Measurements from ENCODE around the gene ZNF860.

Gene ZNF860

DNA sequence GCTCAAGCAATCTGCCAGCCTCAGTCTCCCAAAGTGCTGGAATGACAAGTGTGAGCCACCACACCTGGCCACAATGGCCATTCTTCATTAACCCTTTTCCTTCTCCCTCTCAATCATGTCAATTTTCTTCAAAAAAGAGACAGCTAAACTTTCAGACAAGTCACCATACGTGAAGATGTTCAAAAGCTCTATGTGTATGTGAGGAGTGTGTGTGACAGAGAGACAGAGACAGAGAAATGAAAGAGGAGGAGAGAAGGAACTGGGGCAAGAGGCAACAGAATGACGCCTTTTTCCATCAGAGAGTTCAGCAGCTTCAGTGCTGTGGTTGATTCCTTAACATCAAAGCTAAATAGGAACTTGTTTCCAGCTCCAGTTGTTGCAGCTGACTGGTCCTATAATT, 27.9 kb upstream of the ZNF860 start:
- peaks cover 18% of the 10 kb centered on the region for H3K9me3 ChIP-seq (ENCODE audit: low read length)
- H3K79me2 ChIP-seq (ENCODE audit: insufficient read depth, low read length), result peaks cover 49% of the 10 kb centered on the region
- H3K9ac ChIP-seq (ENCODE audit: low read length), result peak overlapping the region; percentile 48; the same call in 1 of the 2 replicates
- no peak overlapping the region for H2AFZ ChIP-seq (ENCODE audit: low read length)
- peaks cover 27% of the 10 kb centered on the region for H3F3A ChIP-seq (ENCODE audit: insufficient read depth, low read length)
- no peaks in the 10 kb centered on the region for H4K20me1 ChIP-seq (ENCODE audit: insufficient read depth, low read length)
- peaks cover 36% of the 10 kb centered on the region for H3K36me3 ChIP-seq (ENCODE audit: insufficient read depth, low read length)
- H3K27ac ChIP-seq (ENCODE audit: low read depth, low read length, poor library complexity, severe bottlenecking), result peak overlapping the region; percentile 98
- peak overlapping the region; percentile 53; the same call in 1 of the 2 replicates for H3K4me2 ChIP-seq (ENCODE audit: low read length)
- no peaks in the 10 kb centered on the region for H3K9me2 ChIP-seq (ENCODE audit: low read depth, low read length)
- no peaks in the 10 kb centered on the region for H3K27me3 ChIP-seq (ENCODE audit: insufficient read depth, low read length)
- no peak for TF ChIP-seq EZH2 (IDR thresholded peaks at IDR 0.05; ENCODE audit: borderline replicate concordance, low read length)
- TF ChIP-seq, protein P1, sequence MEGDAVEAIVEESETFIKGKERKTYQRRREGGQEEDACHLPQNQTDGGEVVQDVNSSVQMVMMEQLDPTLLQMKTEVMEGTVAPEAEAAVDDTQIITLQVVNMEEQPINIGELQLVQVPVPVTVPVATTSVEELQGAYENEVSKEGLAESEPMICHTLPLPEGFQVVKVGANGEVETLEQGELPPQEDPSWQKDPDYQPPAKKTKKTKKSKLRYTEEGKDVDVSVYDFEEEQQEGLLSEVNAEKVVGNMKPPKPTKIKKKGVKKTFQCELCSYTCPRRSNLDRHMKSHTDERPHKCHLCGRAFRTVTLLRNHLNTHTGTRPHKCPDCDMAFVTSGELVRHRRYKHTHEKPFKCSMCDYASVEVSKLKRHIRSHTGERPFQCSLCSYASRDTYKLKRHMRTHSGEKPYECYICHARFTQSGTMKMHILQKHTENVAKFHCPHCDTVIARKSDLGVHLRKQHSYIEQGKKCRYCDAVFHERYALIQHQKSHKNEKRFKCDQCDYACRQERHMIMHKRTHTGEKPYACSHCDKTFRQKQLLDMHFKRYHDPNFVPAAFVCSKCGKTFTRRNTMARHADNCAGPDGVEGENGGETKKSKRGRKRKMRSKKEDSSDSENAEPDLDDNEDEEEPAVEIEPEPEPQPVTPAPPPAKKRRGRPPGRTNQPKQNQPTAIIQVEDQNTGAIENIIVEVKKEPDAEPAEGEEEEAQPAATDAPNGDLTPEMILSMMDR (IDR thresholded peaks at IDR 0.05; ENCODE audit: low read length), result no peak
- H3K4me3 ChIP-seq (ENCODE audit: low read depth, low read length, poor library complexity, severe bottlenecking), result no peak overlapping the region
- peaks cover 78% of the 10 kb centered on the region for H3K4me1 ChIP-seq (ENCODE audit: insufficient read depth, low read length, severe bottlenecking)

DNA sequence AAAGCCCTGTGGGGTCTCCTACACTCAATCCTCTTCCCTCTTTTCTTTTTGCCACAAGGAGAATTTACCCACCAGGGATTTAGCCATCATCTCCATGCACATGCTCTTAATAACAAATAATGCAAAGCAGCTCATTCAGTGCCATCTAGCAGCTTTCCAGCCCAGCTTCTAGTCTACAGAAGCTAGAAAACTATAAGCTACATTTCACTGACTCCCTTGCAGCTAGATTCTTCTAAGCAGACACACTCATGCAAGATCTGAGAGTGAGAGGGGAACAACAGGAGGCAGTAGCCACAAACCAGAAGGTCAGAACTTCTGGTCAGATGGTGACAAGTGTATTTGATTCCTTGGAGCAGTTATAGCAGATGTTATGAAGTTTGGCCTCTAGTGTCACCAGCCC, 26.0 kb upstream of the ZNF860 start:
- peaks cover 25% of the 10 kb centered on the region for H3F3A ChIP-seq (ENCODE audit: insufficient read depth, low read length)
- peaks cover 85% of the 10 kb centered on the region for H3K4me1 ChIP-seq (ENCODE audit: insufficient read depth, low read length, severe bottlenecking)
- H3K27ac ChIP-seq (ENCODE audit: low read depth, low read length, poor library complexity, severe bottlenecking), result peak overlapping the region; percentile 98
- no peaks in the 10 kb centered on the region for H3K27me3 ChIP-seq (ENCODE audit: insufficient read depth, low read length)
- no peak for TF ChIP-seq EZH2 (IDR thresholded peaks at IDR 0.05; ENCODE audit: borderline replicate concordance, low read length)
- TF ChIP-seq, protein P1 (IDR thresholded peaks at IDR 0.05; ENCODE audit: low read length), result no peak
- peaks cover 9% of the 10 kb centered on the region for H3K9me3 ChIP-seq (ENCODE audit: low read length)
- no peak overlapping the region for H3K4me3 ChIP-seq (ENCODE audit: low read depth, low read length, poor library complexity, severe bottlenecking)
- H4K20me1 ChIP-seq (ENCODE audit: insufficient read depth, low read length), result no peaks in the 10 kb centered on the region
- H3K9ac ChIP-seq (ENCODE audit: low read length), result no peak overlapping the region
- H3K36me3 ChIP-seq (ENCODE audit: insufficient read depth, low read length), result peaks cover 25% of the 10 kb centered on the region
- H3K4me2 ChIP-seq (ENCODE audit: low read length), result no peak overlapping the region
- H2AFZ ChIP-seq (ENCODE audit: low read length), result no peak overlapping the region
- H3K79me2 ChIP-seq (ENCODE audit: insufficient read depth, low read length), result peaks cover 50% of the 10 kb centered on the region
- no peaks in the 10 kb centered on the region for H3K9me2 ChIP-seq (ENCODE audit: low read depth, low read length)

DNA sequence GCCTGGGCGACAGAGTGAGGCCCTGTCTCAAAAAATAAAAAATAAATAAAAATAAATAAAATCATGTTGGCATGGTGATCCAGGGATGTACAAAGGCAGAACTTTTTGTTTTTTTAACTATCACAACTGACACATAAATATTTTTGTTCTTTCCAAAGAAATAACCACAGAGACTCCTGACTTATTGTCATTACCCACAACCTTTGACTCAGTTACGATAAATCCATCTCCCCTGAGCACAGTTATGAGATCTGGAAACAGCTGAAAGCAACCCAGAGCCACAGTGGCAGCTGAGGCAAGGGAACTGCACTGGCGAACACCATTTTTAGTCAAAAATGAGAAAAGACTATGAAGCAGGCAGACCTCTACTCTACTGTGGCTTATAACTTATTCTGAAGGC, 24.4 kb upstream of the ZNF860 start:
- Histone ChIP-seq H3K27ac (ENCODE audit: low read depth, low read length, poor library complexity, severe bottlenecking) (peak overlapping the region; percentile 96), H3K4me2 (ENCODE audit: low read length) (peak overlapping the region; percentile 83), H4K20me1 (ENCODE audit: insufficient read depth, low read length) (no peaks in the 10 kb centered on the region), H3F3A (ENCODE audit: insufficient read depth, low read length) (peaks cover 21% of the 10 kb centered on the region), H3K9me3 (ENCODE audit: low read length) (peaks cover 6% of the 10 kb centered on the region), H3K4me3 (ENCODE audit: low read depth, low read length, poor library complexity, severe bottlenecking) (peak overlapping the region; percentile 61), H3K27me3 (ENCODE audit: insufficient read depth, low read length) (no peaks in the 10 kb centered on the region), H3K79me2 (ENCODE audit: insufficient read depth, low read length) (peaks cover 46% of the 10 kb centered on the region), H3K9me2 (ENCODE audit: low read depth, low read length) (no peaks in the 10 kb centered on the region), H3K4me1 (ENCODE audit: insufficient read depth, low read length, severe bottlenecking) (peaks cover 85% of the 10 kb centered on the region), H2AFZ (ENCODE audit: low read length) (no peak overlapping the region), H3K36me3 (ENCODE audit: insufficient read depth, low read length) (peaks cover 20% of the 10 kb centered on the region), H3K9ac (ENCODE audit: low read length) (peak overlapping the region; percentile 83)
- TF ChIP-seq, protein P1 (IDR thresholded peaks at IDR 0.05; ENCODE audit: low read length), result no peak
- TF ChIP-seq EZH2 (IDR thresholded peaks at IDR 0.05; ENCODE audit: borderline replicate concordance, low read length), result no peak

All from OCI-LY1 (cell line).